WTC11 (cell line): Measurements from ENCODE around the gene SMC1B. TPM values are rescaled to one million over a fixed set of nuclear protein-coding genes. Genes with fewer than 3 reads are reported as not detected.

ENCODE experiments used
- ATAC-seq: fragments of 200-7000 bp; cut with Tn5 transposase; 2 replicates; pipeline ENCODE4 v1.10.0; 2021; ENCODE audit warnings: mild to moderate bottlenecking, moderate library complexity
- CTCF ChIA-PET: fragments of 300-600 bp; sonication (Branson Sonifier 250); formaldehyde crosslinking; loops from one replicate; lab custom pipeline; 2021; ENCODE audit warnings: antibody characterized with exemption; lab: Charles Lee
- POLR2A ChIA-PET: fragments of 350-600 bp; sonication (Branson Sonifier 250); formaldehyde crosslinking; loops from one replicate; lab custom pipeline; 2021; ENCODE audit warnings: antibody characterized with exemption; lab: Charles Lee
- DNase-seq: peaks from one replicate; pipeline ENCODE4 v3.0.0; 2021; ENCODE audit warnings: low spot score
- H3K27ac Mint-ChIP-seq: 2 replicates; pipeline ENCODE4 v1.8.0; 2021; ENCODE audit warnings: mixed read lengths
- H3K27me3 Mint-ChIP-seq: 2 replicates; pipeline ENCODE4 v1.8.0; 2021; ENCODE audit warnings: low read depth, mild to moderate bottlenecking, moderate library complexity, mixed read lengths
- H3K36me3 Mint-ChIP-seq: 2 replicates; pipeline ENCODE4 v1.8.0; 2021; ENCODE audit warnings: mixed read lengths
- H3K4me1 Mint-ChIP-seq: 2 replicates; pipeline ENCODE4 v1.8.0; 2022; ENCODE audit warnings: mixed read lengths
- H3K4me3 Mint-ChIP-seq: 2 replicates; pipeline ENCODE4 v1.8.0; 2021; ENCODE audit warnings: mild to moderate bottlenecking, moderate library complexity, mixed read lengths
- H3K9me3 Mint-ChIP-seq: 2 replicates; pipeline ENCODE4 v1.8.0; 2021; ENCODE audit warnings: mixed read lengths
- CBFB ChIP-seq: sonication (generic); formaldehyde crosslinking; IDR thresholded peaks from 2 replicates; pipeline ENCODE4 v1.8.1; 2022; ENCODE audit warnings: mild to moderate bottlenecking, low read depth, missing genetic modification reagents
- FOXJ3 ChIP-seq: sonication (generic); formaldehyde crosslinking; IDR thresholded peaks from 2 replicates; pipeline ENCODE4 v1.9.0; 2021; ENCODE audit warnings: missing genetic modification reagents, mild to moderate bottlenecking, borderline replicate concordance
- HMGA2 ChIP-seq: fragments of 250-450 bp; sonication (Bioruptor Pico); IDR thresholded peaks from 2 replicates; pipeline ENCODE4 v1.4.0; 2021; ENCODE audit warnings: mild to moderate bottlenecking, moderate library complexity
- SP1 ChIP-seq: sonication (generic); formaldehyde crosslinking; conservative IDR thresholded peaks from 2 replicates; pipeline ENCODE4 v1.8.1; 2022; ENCODE audit warnings: missing genetic modification reagents
- TEAD1 ChIP-seq: sonication (generic); formaldehyde crosslinking; IDR thresholded peaks from 2 replicates; pipeline ENCODE4 v1.8.0; 2022; ENCODE audit warnings: mild to moderate bottlenecking, missing genetic modification reagents
- ZBTB21 ChIP-seq: sonication (generic); formaldehyde crosslinking; IDR thresholded peaks from 2 replicates; pipeline ENCODE4 v1.8.1; 2023; ENCODE audit warnings: mild to moderate bottlenecking, missing genetic modification reagents, borderline replicate concordance
- ZNF416 ChIP-seq: fragments of 250-450 bp; sonication (Bioruptor Pico); IDR thresholded peaks from 2 replicates; pipeline ENCODE4 v1.9.0; 2021; ENCODE audit warnings: mild to moderate bottlenecking, inconsistent platforms
- total RNA-seq: library from RNA; stranded (reverse); gene quantifications from 3 replicates; pipeline ENCODE4 v1.2.3, GENCODE V29; 2021
- TF ChIP-seq, protein P1 (sequence below): sonication (generic); formaldehyde crosslinking; IDR thresholded peaks from 2 replicates; pipeline ENCODE4 v1.8.1; 2023; ENCODE audit warnings: mild to moderate bottlenecking, missing genetic modification reagents
- TF ChIP-seq, protein P2 (sequence below): sonication (generic); formaldehyde crosslinking; IDR thresholded peaks from 2 replicates; pipeline ENCODE4 v1.8.0; 2023; ENCODE audit warnings: mild to moderate bottlenecking, missing genetic modification reagents
- TF ChIP-seq, protein P3 (sequence below): fragments of 250-450 bp; sonication (Bioruptor Pico); conservative IDR thresholded peaks from 2 replicates; pipeline ENCODE4 v1.9.0; 2021; ENCODE audit warnings: mild to moderate bottlenecking
- TF ChIP-seq, protein P4 (sequence below): sonication (generic); formaldehyde crosslinking; IDR thresholded peaks from 2 replicates; pipeline ENCODE4 v1.8.1; 2022; ENCODE audit warnings: low read depth, missing genetic modification reagents, borderline replicate concordance

Gene SMC1B
- total RNA-seq, 1 experiment from 2014 or later, result 0.07 TPM

DNA sequence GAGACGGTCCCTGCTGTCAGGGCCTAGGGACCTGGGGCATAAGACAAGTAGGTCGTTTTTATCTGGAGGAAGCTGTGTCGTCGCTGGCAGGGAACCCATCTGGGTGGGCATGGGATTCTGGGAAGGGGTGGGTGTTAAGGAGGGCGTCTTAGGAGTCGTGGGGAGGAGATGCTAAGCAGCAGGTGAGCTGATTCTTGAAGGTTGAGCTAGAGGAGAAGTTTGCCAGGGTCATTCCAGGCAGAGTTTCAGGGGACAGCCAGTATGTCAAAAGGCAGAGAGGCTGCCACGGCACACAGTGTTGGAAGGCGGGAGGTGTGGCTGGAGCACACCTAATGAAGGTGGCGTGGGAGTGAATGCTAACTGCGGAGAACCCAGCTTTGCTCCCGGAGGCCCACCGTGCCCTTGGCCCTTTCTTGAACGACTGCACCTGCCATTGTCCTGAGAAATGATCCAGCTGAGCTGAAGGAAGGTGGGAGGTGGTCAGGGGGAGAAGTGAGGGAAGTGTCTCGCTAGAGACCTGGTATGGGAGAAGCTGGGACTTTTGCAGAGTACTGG, 102.3 kb downstream of the SMC1B start (continued):
- TF ChIP-seq, protein P1, sequence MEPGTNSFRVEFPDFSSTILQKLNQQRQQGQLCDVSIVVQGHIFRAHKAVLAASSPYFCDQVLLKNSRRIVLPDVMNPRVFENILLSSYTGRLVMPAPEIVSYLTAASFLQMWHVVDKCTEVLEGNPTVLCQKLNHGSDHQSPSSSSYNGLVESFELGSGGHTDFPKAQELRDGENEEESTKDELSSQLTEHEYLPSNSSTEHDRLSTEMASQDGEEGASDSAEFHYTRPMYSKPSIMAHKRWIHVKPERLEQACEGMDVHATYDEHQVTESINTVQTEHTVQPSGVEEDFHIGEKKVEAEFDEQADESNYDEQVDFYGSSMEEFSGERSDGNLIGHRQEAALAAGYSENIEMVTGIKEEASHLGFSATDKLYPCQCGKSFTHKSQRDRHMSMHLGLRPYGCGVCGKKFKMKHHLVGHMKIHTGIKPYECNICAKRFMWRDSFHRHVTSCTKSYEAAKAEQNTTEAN, result no peak
- TF ChIP-seq, protein P2, sequence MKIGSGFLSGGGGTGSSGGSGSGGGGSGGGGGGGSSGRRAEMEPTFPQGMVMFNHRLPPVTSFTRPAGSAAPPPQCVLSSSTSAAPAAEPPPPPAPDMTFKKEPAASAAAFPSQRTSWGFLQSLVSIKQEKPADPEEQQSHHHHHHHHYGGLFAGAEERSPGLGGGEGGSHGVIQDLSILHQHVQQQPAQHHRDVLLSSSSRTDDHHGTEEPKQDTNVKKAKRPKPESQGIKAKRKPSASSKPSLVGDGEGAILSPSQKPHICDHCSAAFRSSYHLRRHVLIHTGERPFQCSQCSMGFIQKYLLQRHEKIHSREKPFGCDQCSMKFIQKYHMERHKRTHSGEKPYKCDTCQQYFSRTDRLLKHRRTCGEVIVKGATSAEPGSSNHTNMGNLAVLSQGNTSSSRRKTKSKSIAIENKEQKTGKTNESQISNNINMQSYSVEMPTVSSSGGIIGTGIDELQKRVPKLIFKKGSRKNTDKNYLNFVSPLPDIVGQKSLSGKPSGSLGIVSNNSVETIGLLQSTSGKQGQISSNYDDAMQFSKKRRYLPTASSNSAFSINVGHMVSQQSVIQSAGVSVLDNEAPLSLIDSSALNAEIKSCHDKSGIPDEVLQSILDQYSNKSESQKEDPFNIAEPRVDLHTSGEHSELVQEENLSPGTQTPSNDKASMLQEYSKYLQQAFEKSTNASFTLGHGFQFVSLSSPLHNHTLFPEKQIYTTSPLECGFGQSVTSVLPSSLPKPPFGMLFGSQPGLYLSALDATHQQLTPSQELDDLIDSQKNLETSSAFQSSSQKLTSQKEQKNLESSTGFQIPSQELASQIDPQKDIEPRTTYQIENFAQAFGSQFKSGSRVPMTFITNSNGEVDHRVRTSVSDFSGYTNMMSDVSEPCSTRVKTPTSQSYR (CRISPR knock-in tag), result no peak
- TF ChIP-seq, protein P3, sequence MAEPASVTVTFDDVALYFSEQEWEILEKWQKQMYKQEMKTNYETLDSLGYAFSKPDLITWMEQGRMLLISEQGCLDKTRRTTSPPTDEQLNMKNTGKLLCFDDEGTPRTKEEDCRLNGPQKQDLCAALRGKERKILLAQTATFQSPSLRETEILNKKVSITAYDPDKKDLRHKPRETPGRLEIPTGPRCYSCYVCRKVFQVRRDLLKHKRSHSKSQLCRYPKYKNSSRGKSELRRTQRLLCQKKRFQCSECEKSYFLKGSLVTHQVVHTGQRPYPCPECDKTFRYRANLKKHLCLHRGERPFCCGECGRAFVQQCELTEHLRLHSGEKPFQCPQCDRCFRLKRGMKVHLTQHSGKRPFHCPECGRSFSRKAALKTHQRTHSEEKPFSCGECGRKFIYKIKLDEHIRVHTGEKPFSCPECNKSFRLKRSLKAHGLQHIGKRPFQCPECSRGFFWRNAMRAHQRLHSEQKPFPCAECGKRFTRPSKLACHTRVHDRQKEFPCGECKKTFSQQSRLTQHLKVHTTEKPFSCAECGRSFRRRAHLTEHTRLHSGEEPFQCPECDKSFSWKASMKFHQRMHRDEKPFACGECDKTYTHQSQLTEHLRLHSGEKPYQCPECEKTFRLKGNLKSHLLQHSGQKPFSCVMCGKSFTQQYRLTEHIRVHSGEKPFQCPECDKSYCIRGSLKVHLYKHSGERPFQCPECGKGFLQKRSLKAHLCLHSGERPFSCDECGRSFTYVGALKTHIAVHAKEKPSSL, result no peak
- no peak for TF ChIP-seq TEAD1 (CRISPR knock-in tag)
- TF ChIP-seq, protein P4, sequence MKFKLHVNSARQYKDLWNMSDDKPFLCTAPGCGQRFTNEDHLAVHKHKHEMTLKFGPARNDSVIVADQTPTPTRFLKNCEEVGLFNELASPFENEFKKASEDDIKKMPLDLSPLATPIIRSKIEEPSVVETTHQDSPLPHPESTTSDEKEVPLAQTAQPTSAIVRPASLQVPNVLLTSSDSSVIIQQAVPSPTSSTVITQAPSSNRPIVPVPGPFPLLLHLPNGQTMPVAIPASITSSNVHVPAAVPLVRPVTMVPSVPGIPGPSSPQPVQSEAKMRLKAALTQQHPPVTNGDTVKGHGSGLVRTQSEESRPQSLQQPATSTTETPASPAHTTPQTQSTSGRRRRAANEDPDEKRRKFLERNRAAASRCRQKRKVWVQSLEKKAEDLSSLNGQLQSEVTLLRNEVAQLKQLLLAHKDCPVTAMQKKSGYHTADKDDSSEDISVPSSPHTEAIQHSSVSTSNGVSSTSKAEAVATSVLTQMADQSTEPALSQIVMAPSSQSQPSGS (CRISPR knock-in tag), result no peak
- no peak for TF ChIP-seq SP1 (CRISPR knock-in tag)
- no peak for TF ChIP-seq FOXJ3 (CRISPR knock-in tag)
- TF ChIP-seq HMGA2, result no peak
- no peak for TF ChIP-seq ZNF416 (CRISPR knock-in tag)

DNA sequence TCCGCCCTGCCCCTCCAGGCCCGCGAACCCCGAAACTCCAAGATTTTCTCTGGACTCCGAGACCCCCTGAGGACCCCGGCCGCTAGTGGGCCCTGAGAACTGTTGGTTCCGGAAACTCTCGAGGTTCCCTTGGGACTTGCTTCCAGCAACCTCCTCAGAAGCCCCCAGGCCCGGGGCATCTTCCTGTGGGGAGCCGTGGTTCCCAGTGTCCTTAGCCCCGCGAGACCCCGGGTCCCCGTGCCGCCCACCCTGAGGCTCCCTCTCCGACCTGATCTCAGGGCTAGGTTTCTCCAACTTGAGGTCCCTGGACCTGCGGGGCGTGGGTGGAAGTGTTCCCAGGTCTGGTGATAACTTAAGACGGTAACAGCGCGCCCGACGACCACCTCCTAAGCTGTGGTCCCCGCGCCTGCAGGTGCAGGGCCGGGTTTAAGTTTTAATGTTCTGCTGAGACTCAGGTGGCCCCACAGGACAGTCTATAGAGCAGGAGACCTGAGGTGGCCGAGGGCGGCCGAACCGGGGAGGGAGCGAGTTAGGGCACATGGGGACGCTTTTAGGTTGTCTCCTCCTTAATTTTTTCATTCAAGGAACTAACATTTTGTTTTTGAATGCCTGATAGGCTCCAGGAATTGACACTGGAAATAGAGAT, 102.9 kb downstream of the SMC1B start:
- Mint-ChIP-seq H3K27ac (peak overlapping the region; percentile 27; the same call in 1 of the 2 replicates), H3K9me3 (no peaks in the 10 kb centered on the region), H3K4me1 (peaks cover 34% of the 10 kb centered on the region), H3K36me3 (no peaks in the 10 kb centered on the region; the same call in 1 of the 2 replicates), H3K4me3 (peak overlapping the region; percentile 86), H3K27me3 (peaks cover 6% of the 10 kb centered on the region)
- no peak for ATAC-seq
- ChIA-PET CTCF (interaction anchor here (1.5 kb wide), 1 partner anchor 152 kb away, joined by 3 read pairs; no protein-coding TSS in a partner anchor), POLR2A (interaction anchor here (0.6 to 0.8 kb wide), 3 partner anchors 11 to 114 kb away, joined by 3 read pairs; no protein-coding TSS in a partner anchor)
- TF ChIP-seq ZBTB21 (CRISPR knock-in tag) (no peak), CBFB (CRISPR knock-in tag) (no peak)
- TF ChIP-seq, protein P1, result no peak
- DNase-seq, result no peak
